ENCODE data around the gene FTCD. TPM values are rescaled to one million over a fixed set of nuclear protein-coding genes. Genes with fewer than 3 reads are reported as not detected.

The FTCD gene
- total and polyA plus RNA-seq, 8 donors: 0.25 to 6.7 (median 1.3) TPM; not detected in 3

DNA sequence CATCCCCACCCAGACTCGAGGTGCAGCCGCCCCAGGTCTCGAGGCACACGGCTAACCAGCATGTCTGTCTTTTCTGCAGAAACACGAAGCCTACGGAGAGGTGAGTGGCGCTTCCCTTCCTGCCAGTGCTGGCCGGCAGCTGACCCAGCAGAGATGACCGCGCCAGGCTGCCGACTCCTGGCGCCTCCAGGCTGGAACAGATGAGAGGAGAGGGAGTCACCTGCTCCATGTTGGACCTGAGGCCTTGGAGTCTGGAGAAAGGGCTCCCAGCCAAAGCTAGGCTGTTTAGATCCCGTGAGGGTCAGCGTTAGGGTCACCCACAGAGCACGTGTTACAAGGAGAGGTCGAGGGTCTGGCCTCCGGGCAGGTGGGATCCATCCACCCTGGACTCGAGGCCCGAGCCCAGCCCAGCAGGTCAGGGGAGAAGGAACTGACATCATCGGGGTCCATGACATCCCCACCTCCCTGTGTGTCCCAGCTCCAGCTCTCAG lies 42.6 kb downstream of the FTCD start:
- WGBS, 5 donors: 87 to 94% (median 89%) methylated on average over 17 to 20 of the region's 20 CpGs
- intact Hi-C loops (cut with DNase I; ENCODE audit: low total_unique reads): no loop called here
- peaks cover 0 to 13% (median 6%) of the 10 kb centered on the region in 4 donors for H3K9me3 ChIP-seq
- peak; percentile 3 to 20 for DNase-seq
- no peak overlapping the region for H3K4me3 ChIP-seq
- H3K36me3 ChIP-seq: peaks cover 42 to 61% (median 60%) of the 10 kb centered on the region in 4 donors
- H3K27ac ChIP-seq: no peak overlapping the region
- TF ChIP-seq, protein P1, sequence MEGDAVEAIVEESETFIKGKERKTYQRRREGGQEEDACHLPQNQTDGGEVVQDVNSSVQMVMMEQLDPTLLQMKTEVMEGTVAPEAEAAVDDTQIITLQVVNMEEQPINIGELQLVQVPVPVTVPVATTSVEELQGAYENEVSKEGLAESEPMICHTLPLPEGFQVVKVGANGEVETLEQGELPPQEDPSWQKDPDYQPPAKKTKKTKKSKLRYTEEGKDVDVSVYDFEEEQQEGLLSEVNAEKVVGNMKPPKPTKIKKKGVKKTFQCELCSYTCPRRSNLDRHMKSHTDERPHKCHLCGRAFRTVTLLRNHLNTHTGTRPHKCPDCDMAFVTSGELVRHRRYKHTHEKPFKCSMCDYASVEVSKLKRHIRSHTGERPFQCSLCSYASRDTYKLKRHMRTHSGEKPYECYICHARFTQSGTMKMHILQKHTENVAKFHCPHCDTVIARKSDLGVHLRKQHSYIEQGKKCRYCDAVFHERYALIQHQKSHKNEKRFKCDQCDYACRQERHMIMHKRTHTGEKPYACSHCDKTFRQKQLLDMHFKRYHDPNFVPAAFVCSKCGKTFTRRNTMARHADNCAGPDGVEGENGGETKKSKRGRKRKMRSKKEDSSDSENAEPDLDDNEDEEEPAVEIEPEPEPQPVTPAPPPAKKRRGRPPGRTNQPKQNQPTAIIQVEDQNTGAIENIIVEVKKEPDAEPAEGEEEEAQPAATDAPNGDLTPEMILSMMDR (IDR thresholded peaks at IDR 0.05): no peak
- TF ChIP-seq POLR2A (IDR thresholded peaks at IDR 0.05): no peak
- no peak for TF ChIP-seq POLR2AphosphoS5 (IDR thresholded peaks at IDR 0.05)
- TF ChIP-seq EP300 (IDR thresholded peaks at IDR 0.05): no peak
- peaks cover 3 to 28% (median 23%) of the 10 kb centered on the region in 4 donors for H3K4me1 ChIP-seq
- H3K27me3 ChIP-seq: no peaks in the 10 kb centered on the region

DNA sequence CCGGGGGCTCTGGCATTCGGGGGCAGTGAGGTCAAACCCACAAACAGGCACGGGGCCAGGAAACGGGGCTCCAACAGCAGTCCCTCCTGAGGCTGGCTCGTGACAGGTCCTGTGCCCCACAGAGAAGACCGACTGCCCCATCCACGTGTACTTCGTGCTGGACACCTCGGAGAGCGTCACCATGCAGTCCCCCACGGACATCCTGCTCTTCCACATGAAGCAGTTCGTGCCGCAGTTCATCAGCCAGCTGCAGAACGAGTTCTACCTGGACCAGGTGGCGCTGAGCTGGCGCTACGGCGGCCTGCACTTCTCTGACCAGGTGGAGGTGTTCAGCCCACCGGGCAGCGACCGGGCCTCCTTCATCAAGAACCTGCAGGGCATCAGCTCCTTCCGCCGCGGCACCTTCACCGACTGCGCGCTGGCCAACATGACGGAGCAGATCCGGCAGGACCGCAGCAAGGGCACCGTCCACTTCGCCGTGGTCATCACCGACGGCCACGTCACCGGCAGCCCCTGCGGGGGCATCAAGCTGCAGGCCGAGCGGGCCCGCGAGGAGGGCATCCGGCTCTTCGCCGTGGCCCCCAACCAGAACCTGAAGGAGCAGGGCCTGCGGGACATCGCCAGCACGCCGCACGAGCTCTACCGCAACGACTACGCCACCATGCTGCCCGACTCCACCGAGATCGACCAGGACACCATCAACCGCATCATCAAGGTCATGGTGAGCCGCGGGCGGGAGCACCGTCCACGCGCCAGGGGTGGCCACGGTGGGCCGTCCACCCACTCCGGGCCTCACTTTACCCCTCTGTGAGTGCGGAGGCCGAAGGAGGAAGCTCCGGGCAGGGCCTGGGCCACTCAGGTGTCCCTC lies 43.3 kb downstream of the FTCD start:
- intact Hi-C loops (cut with DNase I; ENCODE audit: low total_unique reads): no loop called here
- peak in 1 of 2 donors; percentile 24 for DNase-seq
- WGBS, 5 donors: 88 to 95% (median 93%) methylated on average over 29 to 69 of the region's 69 CpGs
- peaks cover 0 to 13% (median 6%) of the 10 kb centered on the region in 4 donors for H3K9me3 ChIP-seq
- H3K27ac ChIP-seq: no peak overlapping the region
- no peak overlapping the region for H3K4me3 ChIP-seq
- peaks cover 37 to 54% (median 53%) of the 10 kb centered on the region in 4 donors for H3K36me3 ChIP-seq
- TF ChIP-seq EP300 (IDR thresholded peaks at IDR 0.05): no peak
- no peak for TF ChIP-seq POLR2AphosphoS5 (IDR thresholded peaks at IDR 0.05)
- TF ChIP-seq POLR2A (IDR thresholded peaks at IDR 0.05): no peak
- TF ChIP-seq, protein P1 (IDR thresholded peaks at IDR 0.05): no peak
- peaks cover 3 to 28% (median 23%) of the 10 kb centered on the region in 4 donors for H3K4me1 ChIP-seq
- H3K27me3 ChIP-seq: no peaks in the 10 kb centered on the region

DNA sequence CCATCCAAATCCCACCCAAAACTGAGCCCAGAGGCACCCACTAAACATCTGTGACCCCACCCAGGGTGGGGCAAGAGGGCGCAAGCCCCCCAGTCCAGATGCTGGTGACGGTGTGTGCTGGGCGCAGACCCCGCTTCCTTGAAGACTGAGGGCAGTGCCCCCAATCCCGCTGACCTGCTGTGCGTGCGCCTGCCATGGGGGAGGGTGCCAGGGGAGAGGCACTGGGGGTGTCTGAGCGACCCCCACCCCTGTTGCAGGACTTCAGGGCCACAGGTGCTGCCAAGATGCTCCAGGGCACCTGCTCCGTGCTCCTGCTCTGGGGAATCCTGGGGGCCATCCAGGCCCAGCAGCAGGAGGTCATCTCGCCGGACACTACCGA lies 44.2 kb downstream of the FTCD start:
- Histone ChIP-seq H3K4me3 (no peak overlapping the region), H3K27ac (peak overlapping the region in 2 of 5 donors; percentile 7 to 64), H3K9me3 (peaks cover 0 to 14% (median 6%) of the 10 kb centered on the region in 4 donors), H3K27me3 (no peaks in the 10 kb centered on the region), H3K4me1 (peaks cover 3 to 28% (median 23%) of the 10 kb centered on the region in 4 donors), H3K36me3 (peaks cover 28 to 45% (median 44%) of the 10 kb centered on the region in 4 donors)
- peak; percentile 3 to 17 for DNase-seq
- no peak for TF ChIP-seq POLR2A (IDR thresholded peaks at IDR 0.05)
- TF ChIP-seq EP300 (IDR thresholded peaks at IDR 0.05): no peak
- TF ChIP-seq POLR2AphosphoS5 (IDR thresholded peaks at IDR 0.05): no peak
- TF ChIP-seq, protein P1 (IDR thresholded peaks at IDR 0.05): no peak
- 85 to 93% (median 88%) methylated on average over 3 to 12 of the region's 12 CpGs; no CpG with 5 or more reads in 1 of the 5 donors for WGBS, 5 donors
- intact Hi-C loops (cut with DNase I; ENCODE audit: low total_unique reads): no loop called here

DNA sequence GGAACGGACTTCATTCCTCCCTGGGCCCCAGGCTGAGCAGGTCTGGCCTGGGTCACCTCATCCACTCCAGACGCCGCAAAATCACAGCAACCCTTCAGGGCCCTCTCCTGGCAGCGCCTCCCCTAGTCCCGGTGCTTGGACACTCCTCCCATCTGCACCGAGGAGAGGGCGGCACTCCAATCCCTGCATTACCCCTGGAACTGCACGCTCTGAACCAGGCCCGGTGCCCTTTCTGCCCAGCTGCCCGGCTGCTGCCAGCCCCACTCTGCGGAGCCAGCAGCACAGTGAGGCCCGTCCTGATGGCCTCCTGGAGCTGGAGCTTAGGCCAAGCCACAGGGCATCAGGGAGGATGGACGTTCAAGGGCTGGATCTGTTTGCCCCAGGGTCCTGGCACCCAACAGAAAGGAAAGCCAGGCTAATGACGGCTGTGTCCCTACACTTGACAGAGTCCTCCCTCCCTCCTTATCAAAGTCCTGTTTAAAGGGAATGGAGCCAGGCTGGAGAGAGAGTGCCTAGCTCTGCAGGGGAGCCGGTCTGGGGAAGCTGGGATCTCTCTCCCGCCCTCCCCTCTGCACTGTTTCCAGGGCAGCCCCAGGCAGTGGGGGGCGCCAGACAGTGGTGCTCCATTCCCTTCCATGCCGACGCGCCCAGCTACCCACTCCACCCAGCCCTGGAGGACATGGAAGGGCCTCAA lies 44.7 kb downstream of the FTCD start:
- H3K4me1 ChIP-seq: peaks cover 3 to 28% (median 23%) of the 10 kb centered on the region in 4 donors
- peaks cover 22 to 40% (median 39%) of the 10 kb centered on the region in 4 donors for H3K36me3 ChIP-seq
- H3K27ac ChIP-seq: peak overlapping the region in 4 of 5 donors; percentile 7 to 64 (median 34)
- peaks cover 0 to 19% (median 6%) of the 10 kb centered on the region in 4 donors for H3K9me3 ChIP-seq
- intact Hi-C loops (cut with DNase I; ENCODE audit: low total_unique reads): no loop called here
- H3K27me3 ChIP-seq: no peaks in the 10 kb centered on the region
- TF ChIP-seq EP300 (IDR thresholded peaks at IDR 0.05) (no peak), POLR2A (IDR thresholded peaks at IDR 0.05) (no peak), POLR2AphosphoS5 (IDR thresholded peaks at IDR 0.05) (no peak)
- TF ChIP-seq, protein P1 (IDR thresholded peaks at IDR 0.05): no peak
- peak; percentile 18 to 21 for DNase-seq
- 64 to 82% (median 77%) methylated on average over 12 to 20 of the region's 20 CpGs for WGBS, 5 donors
- H3K4me3 ChIP-seq: no peak overlapping the region
